GM23338 (cell line): ENCODE results near the gene MAN2C1. TPM values are rescaled to one million over a fixed set of nuclear protein-coding genes. Genes with fewer than 3 reads are reported as not detected.

ENCODE experiments used
- CREB1 ChIP-seq: fragments of 250-450 bp; sonication (Bioruptor Pico); IDR thresholded peaks from 2 replicates; pipeline ENCODE4 v1.5.0; 2020; ENCODE audit warnings: low read depth, mild to moderate bottlenecking, moderate library complexity
- EZH2phosphoT487 ChIP-seq: fragments of 200-600 bp; sonication (generic); IDR thresholded peaks from one replicate; pipeline ENCODE4 v1.8.1; 2018; ENCODE audit warnings: antibody characterized with exemption; ENCODE audit not compliant: unreplicated experiment
- JUNB ChIP-seq: IDR thresholded peaks from one replicate; pipeline ENCODE4 v1.6.1; 2016; ENCODE audit warnings: antibody characterized with exemption; ENCODE audit not compliant: unreplicated experiment
- NANOG ChIP-seq: IDR thresholded peaks from 2 replicates; pipeline ENCODE4 v1.6.1; 2016; ENCODE audit warnings: antibody characterized with exemption, borderline replicate concordance
- POLR2AphosphoS5 ChIP-seq: IDR thresholded peaks from 2 replicates; pipeline ENCODE4 v1.6.1; 2016; ENCODE audit warnings: antibody characterized with exemption, low read depth
- ZNF114 ChIP-seq: fragments of 250-450 bp; sonication (Bioruptor Pico); IDR thresholded peaks from 2 replicates; pipeline ENCODE4 v1.5.0; 2020; ENCODE audit warnings: mild to moderate bottlenecking, moderate library complexity
- ZNF331 ChIP-seq: fragments of 250-450 bp; sonication (Bioruptor Pico); IDR thresholded peaks from 2 replicates; pipeline ENCODE4 v1.5.0; 2020; ENCODE audit warnings: low read depth, mild to moderate bottlenecking, moderate library complexity
- polyA plus RNA-seq: library from polyadenylated mRNA; unstranded; fragments of >200 nt; fragmentation: Nextera tagmentation; extraction: Ambion mirVana; gene quantifications from 2 replicates; pipeline ENCODE4 v1.2.1, GENCODE V29; 2016
- total RNA-seq: library from RNA; depleted of rRNA; stranded (reverse); fragments of >200 nt; shearing (Covaris generic); gene quantifications from 2 replicates; pipeline ENCODE4 v1.2.3, GENCODE V29; 2014
- TF ChIP-seq, protein P1 (sequence below): fragments of 250-450 bp; sonication (Bioruptor Pico); IDR thresholded peaks from 2 replicates; pipeline ENCODE4 v1.5.0; 2020; ENCODE audit warnings: mild to moderate bottlenecking, moderate library complexity
- TF ChIP-seq, protein P2 (sequence below), 2 experiments: fragments of 200-600 bp in 1 of 2; sonication (generic) in 1 of 2; conservative IDR thresholded peaks; 2 replicates each; pipeline versions ENCODE4 v1.5.1 to v1.6.1; 2016 to 2017; ENCODE audit warnings: antibody characterized with exemption in 2 of 2, low read depth in 2 of 2, mild to moderate bottlenecking in 2 of 2, moderate library complexity in 1 of 2

MAN2C1 gene
- total and polyA plus RNA-seq, 2 experiments from 2014 or later = 42.3 to 129 TPM

DNA sequence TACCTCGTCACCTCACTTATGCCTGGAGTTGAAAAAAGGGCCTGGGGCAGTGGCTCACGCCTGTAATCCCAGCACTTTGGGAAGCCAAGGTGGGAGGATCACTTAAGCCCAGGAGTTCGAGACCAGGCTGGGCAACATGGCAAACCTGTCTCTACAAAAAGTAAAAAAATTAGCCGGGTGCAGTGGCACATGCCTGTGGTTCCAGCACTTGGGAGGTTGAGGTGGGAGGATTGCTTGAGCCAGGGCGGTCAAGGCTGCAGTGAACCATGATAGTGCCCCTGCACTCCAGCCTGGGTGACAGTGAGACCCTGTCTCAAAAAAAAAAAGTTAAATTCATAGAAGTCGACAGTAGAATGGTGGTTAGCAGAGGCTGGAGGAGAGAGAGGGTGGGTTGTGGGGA lies 26.2 kb downstream of the MAN2C1 start (continued):
- TF ChIP-seq, protein P1, sequence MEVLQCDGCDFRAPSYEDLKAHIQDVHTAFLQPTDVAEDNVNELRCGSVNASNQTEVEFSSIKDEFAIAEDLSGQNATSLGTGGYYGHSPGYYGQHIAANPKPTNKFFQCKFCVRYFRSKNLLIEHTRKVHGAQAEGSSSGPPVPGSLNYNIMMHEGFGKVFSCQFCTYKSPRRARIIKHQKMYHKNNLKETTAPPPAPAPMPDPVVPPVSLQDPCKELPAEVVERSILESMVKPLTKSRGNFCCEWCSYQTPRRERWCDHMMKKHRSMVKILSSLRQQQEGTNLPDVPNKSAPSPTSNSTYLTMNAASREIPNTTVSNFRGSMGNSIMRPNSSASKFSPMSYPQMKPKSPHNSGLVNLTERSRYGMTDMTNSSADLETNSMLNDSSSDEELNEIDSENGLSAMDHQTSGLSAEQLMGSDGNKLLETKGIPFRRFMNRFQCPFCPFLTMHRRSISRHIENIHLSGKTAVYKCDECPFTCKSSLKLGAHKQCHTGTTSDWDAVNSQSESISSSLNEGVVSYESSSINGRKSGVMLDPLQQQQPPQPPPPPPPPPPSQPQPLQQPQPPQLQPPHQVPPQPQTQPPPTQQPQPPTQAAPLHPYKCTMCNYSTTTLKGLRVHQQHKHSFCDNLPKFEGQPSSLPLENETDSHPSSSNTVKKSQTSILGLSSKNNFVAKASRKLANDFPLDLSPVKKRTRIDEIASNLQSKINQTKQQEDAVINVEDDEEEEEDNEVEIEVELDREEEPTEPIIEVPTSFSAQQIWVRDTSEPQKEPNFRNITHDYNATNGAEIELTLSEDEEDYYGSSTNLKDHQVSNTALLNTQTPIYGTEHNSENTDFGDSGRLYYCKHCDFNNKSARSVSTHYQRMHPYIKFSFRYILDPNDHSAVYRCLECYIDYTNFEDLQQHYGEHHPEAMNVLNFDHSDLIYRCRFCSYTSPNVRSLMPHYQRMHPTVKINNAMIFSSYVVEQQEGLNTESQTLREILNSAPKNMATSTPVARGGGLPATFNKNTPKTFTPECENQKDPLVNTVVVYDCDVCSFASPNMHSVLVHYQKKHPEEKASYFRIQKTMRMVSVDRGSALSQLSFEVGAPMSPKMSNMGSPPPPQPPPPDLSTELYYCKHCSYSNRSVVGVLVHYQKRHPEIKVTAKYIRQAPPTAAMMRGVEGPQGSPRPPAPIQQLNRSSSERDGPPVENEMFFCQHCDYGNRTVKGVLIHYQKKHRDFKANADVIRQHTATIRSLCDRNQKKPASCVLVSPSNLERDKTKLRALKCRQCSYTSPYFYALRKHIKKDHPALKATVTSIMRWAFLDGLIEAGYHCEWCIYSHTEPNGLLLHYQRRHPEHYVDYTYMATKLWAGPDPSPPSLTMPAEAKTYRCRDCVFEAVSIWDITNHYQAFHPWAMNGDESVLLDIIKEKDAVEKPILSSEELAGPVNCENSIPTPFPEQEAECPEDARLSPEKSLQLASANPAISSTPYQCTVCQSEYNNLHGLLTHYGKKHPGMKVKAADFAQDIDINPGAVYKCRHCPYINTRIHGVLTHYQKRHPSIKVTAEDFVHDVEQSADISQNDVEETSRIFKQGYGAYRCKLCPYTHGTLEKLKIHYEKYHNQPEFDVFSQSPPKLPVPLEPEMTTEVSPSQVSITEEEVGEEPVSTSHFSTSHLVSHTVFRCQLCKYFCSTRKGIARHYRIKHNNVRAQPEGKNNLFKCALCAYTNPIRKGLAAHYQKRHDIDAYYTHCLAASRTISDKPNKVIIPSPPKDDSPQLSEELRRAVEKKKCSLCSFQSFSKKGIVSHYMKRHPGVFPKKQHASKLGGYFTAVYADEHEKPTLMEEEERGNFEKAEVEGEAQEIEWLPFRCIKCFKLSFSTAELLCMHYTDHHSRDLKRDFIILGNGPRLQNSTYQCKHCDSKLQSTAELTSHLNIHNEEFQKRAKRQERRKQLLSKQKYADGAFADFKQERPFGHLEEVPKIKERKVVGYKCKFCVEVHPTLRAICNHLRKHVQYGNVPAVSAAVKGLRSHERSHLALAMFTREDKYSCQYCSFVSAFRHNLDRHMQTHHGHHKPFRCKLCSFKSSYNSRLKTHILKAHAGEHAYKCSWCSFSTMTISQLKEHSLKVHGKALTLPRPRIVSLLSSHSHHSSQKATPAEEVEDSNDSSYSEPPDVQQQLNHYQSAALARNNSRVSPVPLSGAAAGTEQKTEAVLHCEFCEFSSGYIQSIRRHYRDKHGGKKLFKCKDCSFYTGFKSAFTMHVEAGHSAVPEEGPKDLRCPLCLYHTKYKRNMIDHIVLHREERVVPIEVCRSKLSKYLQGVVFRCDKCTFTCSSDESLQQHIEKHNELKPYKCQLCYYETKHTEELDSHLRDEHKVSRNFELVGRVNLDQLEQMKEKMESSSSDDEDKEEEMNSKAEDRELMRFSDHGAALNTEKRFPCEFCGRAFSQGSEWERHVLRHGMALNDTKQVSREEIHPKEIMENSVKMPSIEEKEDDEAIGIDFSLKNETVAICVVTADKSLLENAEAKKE (CRISPR knock-in tag) = no peak
- TF ChIP-seq POLR2AphosphoS5 (no peak), EZH2phosphoT487 (no peak), CREB1 (CRISPR knock-in tag) (no peak), ZNF114 (CRISPR knock-in tag) (no peak), JUNB (no peak), ZNF331 (no peak), NANOG (no peak)
- TF ChIP-seq, protein P2, sequence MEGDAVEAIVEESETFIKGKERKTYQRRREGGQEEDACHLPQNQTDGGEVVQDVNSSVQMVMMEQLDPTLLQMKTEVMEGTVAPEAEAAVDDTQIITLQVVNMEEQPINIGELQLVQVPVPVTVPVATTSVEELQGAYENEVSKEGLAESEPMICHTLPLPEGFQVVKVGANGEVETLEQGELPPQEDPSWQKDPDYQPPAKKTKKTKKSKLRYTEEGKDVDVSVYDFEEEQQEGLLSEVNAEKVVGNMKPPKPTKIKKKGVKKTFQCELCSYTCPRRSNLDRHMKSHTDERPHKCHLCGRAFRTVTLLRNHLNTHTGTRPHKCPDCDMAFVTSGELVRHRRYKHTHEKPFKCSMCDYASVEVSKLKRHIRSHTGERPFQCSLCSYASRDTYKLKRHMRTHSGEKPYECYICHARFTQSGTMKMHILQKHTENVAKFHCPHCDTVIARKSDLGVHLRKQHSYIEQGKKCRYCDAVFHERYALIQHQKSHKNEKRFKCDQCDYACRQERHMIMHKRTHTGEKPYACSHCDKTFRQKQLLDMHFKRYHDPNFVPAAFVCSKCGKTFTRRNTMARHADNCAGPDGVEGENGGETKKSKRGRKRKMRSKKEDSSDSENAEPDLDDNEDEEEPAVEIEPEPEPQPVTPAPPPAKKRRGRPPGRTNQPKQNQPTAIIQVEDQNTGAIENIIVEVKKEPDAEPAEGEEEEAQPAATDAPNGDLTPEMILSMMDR (conservative IDR thresholded peaks at IDR 0.05; ENCODE audit: low read depth in 2 of 2) = no peak
